Fibroblast of mammary gland (primary cell): ENCODE measurements around the gene NTM.

ENCODE experiments used
- DNase-seq: peaks from one replicate; pipeline ENCODE4 v3.0.0-alpha.2; 2010; ENCODE audit warnings: low read depth
- H3K4me3 ChIP-seq: 2 replicates; pipeline ENCODE4 v1.5.1; 2011; ENCODE audit warnings: low read depth, mild to moderate bottlenecking, low read length, moderate library complexity; ENCODE audit not compliant: control insufficient read depth
- CTCF ChIP-seq: conservative IDR thresholded peaks from 2 replicates; pipeline ENCODE4 v1.5.1; 2011; ENCODE audit warnings: low read depth, low read length, inconsistent platforms; ENCODE audit not compliant: control insufficient read depth, insufficient read depth

The NTM gene

GRCh38 chr11:131982154-131982553, 611.7 kb downstream of the NTM start:
- no peak for TF ChIP-seq CTCF
- H3K4me3 ChIP-seq, result no peak overlapping the region
- DNase-seq, result no peak

GRCh38 chr11:131985846-131986301, 615.5 kb downstream of the NTM start:
- DNase-seq, result peak; percentile 6
- H3K4me3 ChIP-seq, result no peak overlapping the region
- TF ChIP-seq CTCF, result no peak

- no peak for TF ChIP-seq CTCF
- no peak overlapping the region for H3K4me3 ChIP-seq
- DNase-seq, result no peak
These were observed 617.3 kb downstream of the NTM start for GRCh38 chr11:131987703-131988102.

GRCh38 chr11:131991606-131992005, 621.2 kb downstream of the NTM start:
- no peak overlapping the region for H3K4me3 ChIP-seq
- no peak for TF ChIP-seq CTCF
- DNase-seq, result no peak

GRCh38 chr11:131993246-131993645, 622.8 kb downstream of the NTM start:
- H3K4me3 ChIP-seq, result no peak overlapping the region
- TF ChIP-seq CTCF, result no peak
- no peak for DNase-seq

- no peak overlapping the region for H3K4me3 ChIP-seq
- TF ChIP-seq CTCF, result no peak
- no peak for DNase-seq
These were observed 627.6 kb downstream of the NTM start for GRCh38 chr11:131998020-131998419.

GRCh38 chr11:131999084-131999483, 628.7 kb downstream of the NTM start:
- no peak for TF ChIP-seq CTCF
- DNase-seq, result peak; percentile 25
- no peak overlapping the region for H3K4me3 ChIP-seq
